Activated T-helper 9 cell treated with anti-CD3 and anti-CD28 coated beads, Interleukin-2, amount 50 U/mL, for 16 hours (primary cell): Measurements from ENCODE around the gene NKAIN2.
"Not testable (repeated sequence)": the region's sequence is repeated elsewhere in the genome, so short reads cannot be mapped to it uniquely, and the experiment has no call there.

Experiments used
- DNase-seq: peaks from one replicate; pipeline ENCODE4 v3.0.0-alpha.2; 2020; ENCODE audit warnings: low read depth

Gene NKAIN2

DNA sequence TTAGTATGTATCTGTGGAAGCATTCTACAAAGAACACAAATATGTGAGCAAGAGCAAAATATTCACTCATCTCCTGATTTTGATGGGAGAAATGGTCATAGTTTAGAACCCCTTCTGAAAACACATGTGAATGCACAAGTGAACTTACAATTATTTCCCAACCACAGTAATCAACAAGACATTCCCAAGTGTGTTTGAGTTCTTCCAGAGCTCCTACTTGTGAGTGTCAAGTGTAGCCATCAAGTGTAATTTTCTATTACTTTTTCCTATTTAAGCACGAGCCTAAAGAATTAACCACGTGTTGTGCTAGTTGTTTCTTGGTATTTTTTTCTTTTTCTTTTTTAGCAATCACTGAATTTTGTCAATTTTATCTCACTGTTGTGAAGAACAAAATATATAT lies 402.3 kb downstream of the NKAIN2 start:
- no peak for DNase-seq

DNA sequence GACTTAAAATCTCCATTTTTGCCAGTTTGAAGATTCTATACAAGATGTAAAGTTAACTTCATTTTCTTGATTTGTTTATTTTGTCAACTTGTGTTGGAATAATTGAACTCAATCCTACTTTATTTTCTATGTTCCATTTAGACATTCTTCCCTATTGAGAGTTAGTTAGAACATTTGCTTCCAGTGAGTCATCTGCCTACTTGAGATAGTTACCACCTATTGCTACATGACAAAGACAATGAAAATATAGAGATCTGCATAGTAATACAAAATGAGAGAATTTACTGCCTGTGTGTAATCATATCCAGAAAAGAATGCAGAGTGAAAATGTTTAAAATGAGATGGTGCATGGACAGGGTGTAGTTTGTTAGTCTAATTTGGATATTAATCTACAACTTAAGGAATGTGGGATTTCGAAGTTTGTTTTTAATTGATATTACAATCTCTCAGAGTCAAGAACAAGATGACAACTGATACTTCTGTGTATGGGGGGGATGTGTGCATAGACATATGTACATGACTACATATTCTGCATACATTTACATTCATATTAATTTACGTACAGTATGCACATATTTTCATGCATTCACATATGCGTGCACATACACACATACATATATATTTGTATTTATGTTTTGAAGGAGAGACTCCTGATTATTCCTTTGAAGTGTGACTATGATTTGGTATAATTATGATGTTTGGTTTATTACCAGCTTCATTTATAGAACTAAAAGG lies 420.1 kb downstream of the NKAIN2 start:
- no peak for DNase-seq

DNA sequence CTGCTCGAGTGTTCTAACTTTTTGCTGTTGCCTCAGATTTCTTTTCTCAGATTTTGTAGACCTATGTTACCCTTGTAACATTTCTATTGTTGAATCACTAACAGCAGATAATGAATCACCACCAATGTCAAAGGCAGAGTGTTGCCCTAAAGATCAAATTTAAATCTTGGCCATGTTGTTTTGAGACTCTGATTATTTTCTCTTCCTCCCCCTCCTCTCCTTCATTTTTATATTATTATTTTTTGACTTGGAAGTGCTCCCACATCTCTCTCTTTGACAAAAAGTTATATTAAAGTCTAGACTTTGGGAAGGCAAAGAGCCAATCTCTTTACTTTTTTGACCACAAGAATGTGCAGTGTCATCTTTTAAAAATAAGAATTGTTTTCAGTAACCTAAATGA lies 422.7 kb downstream of the NKAIN2 start:
- no peak for DNase-seq

DNA sequence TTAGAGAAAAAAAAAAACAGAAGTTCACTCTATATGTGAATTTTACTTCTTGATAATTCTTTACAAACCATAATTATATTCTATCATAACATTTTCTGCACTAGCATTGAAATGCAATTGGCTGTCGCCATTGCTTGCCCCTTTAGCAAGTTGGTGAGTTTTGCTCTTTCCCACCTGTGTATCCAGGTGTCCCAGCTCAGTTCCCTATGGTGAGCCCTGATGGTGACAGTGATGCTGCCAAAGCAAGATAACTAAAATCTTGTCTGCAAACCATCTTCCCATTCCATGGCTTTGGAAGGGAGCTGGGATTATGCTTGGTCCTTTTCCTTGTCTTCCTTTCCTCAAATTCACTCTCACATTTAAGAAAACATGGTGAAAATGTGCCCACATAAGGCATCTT lies 429.6 kb downstream of the NKAIN2 start:
- no peak for DNase-seq

DNA sequence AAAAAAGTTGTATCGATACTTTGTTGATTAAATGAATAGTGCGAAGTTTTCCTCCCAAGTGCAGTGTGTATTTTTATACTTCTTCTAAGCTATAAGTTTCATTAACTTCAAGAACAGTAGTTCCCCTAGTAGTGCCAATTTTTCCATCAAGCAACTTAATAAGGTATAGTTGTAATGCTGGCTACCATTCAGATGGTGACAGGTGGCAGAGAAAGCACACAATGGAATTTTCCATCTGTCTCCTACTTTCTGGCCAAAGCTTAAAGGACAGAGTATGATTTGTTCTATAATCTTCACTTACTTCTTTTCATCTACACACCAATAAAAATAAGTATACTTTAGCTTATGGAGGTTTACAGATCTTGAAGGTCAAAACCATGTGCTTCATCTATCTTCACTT lies 431.1 kb downstream of the NKAIN2 start:
- no peak for DNase-seq

DNA sequence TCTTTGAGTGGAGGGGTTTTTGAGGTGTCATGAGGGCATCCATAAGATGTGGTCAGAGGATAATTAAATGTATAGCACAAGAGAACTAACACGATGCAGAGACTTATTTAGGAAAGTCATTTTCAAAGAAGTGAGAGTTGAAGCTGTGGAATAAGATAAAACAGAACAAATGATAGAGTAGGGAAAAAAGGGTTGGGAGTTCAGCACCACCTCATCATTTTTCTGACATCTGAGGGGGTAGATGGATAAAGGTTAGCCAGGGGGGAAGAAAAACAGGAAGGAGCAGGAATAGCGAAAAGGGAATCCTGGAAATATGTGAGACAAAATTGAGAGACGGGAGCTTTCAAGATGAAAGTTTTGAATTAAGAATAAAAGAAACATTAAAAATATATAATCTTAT lies 434.2 kb downstream of the NKAIN2 start:
- no peak for DNase-seq

DNA sequence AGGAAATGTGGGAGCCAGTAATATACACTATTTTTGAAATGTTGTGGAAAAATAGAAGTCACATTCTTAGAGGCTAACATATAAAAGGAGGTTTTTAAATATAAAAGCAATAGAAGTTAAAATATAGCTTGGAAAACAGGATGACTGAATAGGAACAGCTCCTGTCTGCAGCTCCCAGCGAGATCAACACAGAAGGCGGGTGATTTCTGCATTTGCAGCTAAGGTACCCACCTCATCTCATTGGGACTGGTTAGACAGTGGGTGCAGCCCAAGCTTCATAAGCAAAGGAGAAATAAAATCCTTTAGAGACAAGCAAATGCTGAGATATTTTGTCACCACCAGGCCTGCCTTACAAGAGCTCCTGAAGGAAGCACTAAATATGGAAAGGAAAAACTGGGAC lies 434.7 kb downstream of the NKAIN2 start:
- not testable (repeated sequence) for DNase-seq

DNA sequence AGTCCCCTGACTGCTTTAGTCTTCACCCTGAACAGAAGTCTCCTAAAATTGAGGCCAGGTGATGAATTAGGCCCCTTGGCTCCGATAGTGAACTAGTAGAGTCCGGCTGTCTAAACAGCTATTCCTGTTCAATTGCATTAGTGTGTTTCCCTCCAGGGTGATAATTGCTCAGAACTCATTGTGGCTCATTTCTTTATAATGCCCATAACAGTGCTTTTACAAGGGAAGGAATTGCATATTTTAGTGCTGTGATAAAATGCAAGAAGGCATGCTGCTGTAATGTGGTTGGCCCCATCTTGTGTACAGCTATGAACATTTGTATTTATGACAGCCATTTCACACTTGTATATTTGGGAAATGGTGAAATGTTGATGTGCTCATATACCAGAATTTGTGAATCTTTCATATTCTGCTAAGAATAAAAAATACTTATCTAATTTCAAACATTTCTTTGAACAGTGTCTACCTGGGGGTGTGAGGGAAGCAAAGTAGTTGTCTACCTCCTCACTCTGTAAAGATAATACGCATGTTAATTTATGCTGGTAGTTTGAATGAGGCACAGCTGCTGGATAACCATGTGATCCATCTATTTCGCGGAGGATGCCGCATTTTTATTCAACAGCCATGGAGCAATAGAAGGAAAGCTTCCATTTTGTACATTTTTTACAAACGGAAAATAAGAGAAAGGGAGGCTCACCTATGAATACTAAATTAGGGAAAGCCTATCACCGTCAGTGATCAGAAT lies 451.4 kb downstream of the NKAIN2 start:
- DNase-seq = no peak

DNA sequence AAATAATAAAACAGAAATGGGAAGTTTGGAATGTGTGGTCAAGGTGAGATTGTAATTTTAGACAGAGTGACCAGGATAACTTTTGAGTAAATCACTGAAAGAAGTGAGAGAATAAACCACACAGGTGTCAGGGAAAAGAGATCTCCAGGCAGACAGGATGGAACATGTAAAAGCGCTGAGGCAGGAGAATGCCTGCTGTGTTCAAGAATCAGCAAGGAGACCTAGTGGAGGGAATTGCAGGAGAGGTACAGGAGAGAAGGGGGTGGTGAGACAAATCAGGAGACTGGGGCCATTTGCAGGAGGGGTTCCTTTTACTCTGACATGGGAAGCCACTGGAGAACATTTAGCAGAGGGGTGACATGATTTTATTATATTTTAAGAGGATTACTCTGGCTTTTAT lies 456.7 kb downstream of the NKAIN2 start:
- no peak for DNase-seq

DNA sequence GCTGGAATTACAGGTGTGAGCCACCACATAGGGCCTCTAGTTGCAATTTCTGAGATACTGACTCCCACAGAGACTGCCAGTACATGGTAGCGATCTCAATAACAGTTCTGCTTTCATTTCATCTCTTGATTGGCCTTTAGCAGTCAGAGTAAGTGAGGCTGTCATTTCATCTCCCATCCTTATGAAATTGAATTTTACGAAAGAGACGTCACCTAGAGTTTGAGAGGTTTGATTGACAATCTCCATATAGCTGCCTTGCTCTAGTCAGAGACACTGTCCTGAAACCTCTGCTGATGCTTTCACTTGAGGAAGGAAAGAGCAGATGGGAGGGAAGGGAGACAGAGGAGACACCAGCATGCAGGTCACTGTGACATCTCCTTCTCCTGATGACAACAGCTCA lies 466.1 kb downstream of the NKAIN2 start:
- no peak for DNase-seq

DNA sequence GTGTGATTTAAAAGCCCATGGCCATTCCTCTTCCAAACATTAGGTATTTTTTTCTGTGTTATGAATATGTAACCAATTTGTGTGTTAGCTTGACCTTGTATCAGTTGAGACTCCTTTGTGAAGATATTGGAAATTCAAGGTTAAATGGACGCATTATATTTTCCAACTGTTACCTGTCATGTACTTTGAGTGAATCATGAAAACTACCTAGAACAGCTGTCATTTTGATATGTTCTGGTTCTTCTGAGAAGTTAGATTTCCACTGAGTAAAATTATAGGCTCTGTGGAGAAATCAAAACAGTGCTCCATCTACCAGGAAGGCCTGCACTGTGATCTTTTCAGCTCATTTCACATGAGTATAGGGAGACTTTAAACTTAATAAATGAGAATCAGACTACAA lies 470.0 kb downstream of the NKAIN2 start:
- DNase-seq = no peak

DNA sequence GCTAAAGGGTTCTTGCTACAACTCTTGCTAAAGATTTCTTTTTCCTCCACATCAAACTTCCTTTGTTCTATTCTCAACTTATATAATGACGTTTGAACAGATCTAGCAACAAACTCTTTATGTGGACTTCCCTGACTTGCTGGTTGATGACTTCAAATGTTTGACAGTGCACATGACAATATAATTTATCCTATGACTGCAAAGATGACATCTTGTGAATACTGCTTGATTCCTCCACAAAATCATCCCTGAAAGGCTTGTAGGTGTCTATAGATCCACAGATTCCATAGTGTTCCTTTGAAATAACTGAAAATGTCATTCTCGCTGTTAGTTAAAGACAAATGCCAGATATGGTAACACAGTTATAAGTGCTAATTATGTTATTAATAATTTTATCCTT lies 478.9 kb downstream of the NKAIN2 start:
- DNase-seq = no peak

DNA sequence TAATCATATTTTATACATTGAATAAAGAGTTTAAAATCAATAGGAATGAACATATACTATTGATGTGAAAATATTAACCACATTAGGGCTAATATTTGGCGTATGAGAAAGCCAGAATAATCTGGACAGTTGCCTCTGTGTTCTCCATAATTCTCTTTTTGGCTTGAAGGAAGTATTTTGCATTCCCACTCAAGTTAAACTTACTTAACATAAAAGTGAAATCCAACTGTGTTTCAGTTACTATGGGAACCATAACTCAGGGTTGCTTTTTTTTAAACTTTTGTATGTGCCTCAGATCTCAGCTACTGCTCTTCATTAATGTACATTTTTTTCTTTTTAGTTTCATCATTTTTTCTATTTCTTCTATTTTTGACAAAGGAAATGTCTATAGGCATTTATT lies 479.8 kb downstream of the NKAIN2 start:
- DNase-seq = no peak

DNA sequence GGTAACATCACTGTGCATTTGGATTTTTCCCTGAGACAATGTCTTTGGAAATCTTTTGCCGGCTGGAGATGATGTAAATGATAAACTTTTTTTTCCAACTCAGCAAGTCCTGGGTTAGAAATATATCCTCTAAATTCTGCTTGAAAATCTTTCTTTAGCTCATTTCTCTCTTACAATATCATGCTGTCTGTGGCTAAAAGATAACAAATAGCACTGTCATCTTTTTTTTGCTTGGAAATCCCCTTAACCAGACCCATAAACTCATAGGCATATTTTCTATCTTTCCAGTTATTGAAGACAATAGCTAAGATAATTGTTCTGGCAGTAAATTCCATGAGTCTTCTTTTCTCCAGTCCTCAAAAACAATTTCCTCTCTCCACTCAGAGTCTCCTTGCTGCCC lies 481.5 kb downstream of the NKAIN2 start:
- DNase-seq = no peak

DNA sequence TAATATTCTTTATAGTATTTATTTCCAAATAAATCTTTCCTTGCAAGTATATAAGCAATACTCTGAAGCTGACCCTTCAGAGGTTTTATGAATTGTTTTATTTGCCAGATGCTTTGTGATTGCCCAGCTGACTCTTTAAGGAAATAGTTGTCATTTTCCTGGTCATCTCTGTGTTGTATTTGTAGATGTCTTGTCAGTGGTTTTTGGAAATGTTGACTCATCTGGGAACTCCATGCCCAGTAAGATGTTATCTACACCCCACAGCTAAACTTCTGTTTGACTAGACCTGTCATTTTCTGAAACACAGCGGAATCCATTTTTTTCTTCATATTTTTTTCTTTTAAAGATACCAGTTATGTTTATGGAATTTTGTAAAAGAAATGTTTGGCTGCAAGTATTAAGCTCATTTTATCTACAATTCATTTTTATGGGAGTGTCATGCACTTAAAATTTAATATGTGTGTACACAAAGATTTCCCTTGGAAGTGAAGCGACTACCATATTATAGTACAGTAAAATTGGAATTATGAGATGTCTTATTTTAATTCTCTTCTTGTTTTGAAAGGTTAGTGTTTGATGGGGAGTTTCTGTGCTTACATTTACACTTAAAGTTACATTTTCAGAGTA lies 491.0 kb downstream of the NKAIN2 start:
- no peak for DNase-seq

DNA sequence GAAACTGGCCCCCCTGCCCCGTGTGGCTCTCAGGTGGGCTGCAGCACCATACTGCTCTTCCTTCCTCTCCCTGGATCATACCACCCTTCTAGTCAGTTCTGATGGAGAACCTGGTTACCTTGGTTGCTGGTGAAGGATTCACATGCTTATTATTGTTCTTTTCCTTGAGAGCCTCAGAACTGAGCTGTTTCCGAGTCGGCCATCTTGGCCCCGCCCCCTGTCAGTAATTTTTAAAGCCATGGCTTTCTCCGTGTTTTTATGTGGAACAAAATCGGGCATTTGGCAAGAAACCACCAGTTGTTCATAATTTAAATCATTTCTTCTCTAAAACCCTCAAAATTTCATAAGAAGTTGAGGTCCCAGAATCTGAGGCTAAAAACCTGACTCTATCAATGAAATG lies 493.8 kb downstream of the NKAIN2 start:
- DNase-seq = no peak

DNA sequence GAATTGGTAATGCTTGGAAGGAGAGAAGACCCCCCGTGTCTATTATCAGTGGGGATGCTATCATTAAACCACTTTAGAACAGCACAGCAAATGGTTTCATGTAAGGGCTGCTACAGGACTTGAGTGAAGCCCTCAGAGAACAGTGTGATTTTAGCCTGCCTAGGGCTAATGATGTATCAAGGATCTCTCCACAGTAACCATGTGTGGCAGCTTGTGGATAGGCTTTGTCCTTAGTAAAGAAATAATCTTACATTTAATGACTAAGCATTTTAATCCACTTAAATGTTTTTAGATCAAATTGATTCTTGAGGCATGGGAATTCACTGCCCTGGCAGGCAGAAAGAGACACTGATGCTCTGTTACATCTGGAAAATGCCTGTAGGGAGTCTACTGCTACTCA lies 495.1 kb downstream of the NKAIN2 start:
- DNase-seq = no peak

DNA sequence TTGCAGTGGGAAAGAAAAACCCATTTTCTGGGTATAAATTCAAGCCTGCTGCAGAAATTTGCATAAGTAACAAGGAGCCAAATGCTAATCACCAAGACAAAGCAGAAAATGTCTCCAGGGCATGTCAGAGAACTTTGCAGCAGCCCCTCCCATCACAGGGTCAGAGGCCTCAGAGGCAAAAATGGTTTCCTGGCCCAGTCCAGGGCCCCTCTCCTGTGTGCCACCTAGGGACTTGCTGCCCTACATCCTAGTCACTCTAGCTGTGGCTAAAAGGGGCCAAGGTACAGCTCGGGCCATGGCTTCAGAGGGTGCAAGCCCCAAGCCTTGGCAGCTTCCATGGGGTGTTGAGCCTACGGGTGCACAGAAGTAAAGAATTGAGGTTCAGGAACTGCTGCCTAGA lies 497.2 kb downstream of the NKAIN2 start:
- DNase-seq = not testable (repeated sequence)

DNA sequence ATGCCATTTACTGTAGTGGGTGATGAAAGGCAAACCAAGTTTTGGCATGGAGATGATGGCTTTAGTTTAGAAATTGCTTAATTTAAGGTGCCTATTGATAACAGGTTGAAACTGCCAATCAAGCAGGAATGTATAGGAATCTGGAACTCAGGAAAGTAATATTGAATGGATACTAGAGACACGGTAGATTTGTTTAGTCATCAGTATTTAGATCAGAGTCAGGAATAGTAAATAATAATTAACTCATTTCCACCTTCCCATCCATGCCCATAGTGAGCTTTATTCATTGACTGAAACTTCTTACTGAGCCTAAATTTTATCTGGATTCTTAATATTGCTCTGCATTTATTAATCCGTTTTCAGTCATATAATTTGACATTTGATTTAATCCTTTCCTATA lies 500.3 kb downstream of the NKAIN2 start:
- no peak for DNase-seq

DNA sequence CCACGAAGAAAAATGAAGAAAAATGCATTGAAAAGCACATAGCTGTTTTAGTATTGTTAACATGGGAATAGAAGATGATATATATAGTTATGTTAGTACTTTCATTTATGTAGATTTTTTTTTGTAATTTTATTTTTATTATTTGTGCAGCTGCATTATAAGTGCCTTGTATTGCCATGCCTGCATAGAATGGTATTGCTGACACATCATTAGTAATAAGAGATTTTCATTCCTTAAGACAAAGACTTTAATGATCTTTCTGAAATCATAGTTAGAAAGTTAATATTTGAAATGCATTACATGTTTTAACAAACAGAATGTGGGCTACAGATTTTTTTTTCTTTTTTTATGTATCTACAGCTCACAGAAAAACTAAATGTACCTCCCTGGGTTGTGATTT lies 506.5 kb downstream of the NKAIN2 start:
- DNase-seq = no peak

DNA sequence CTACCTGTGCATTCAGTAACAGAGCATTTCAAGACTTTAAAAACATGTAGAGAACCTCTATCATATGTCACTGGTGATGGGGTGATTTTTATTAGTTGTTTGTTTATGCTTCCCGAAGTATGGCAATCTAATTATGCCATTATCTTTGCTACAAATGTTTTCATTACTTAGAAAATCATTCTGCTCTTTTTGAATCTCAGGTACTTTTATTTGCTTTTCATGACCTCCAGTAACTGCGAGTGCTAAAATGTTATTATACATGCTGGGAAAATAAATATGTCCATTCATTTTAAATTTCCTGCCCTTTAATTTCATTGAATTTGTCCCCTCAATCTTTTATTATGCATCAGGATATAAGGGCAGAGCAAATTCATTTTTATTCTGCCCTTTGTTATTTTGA lies 515.7 kb downstream of the NKAIN2 start:
- no peak for DNase-seq

DNA sequence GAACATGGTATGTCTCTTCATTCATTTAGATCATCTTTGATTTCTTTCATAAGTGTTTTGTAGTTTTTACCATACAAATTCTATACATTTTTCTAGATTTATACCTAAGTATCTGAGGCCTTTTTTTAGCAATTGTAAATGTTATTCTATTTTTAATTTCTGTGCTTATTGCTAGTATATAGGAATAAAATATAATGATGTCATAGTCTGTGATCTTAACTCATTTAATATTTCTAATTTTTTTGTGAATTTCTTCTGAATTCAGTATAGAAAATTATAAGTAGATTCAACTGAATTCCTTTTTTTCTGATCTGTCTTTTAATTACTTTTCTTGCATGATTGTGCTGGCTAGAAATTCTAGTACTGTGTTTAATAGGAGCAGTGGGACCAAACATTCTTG lies 520.6 kb downstream of the NKAIN2 start:
- DNase-seq = no peak

DNA sequence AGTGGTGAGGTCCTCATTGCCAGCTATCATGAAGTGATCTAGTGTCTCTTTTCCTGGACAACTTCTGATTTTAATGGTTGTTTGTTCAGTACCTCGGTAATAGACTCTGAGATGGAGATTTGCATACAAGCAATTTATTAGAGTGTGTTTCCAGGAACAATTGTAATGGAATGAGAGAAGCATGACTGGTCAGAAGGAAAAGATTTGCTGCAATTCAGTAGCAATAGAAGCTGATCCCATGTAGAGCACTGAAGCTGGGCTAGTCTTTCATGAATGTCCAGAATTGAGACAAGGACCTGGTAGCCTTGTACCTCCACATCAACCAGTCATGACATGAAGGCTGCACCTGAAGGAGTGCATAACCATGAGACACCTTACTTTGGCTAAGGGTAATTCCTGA lies 526.5 kb downstream of the NKAIN2 start:
- DNase-seq = no peak

DNA sequence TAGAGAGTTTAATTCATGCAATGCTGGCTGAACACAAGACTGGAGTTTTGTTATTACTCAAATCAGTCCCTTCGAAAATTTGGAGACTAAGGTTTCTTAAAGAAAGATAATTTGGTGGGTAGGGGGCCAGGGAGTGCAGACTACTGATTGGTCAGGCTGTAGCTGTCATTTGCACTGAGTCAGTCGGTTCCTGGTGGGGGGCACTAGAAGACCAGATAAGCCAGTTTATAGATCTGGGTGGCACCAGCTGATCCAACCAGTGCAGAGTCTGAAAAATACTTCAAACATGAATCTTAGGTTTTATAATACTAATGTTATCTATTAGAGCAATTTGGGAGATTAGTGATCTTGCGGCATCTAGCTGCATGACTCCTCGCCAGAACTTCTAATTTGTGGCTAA lies 530.7 kb downstream of the NKAIN2 start:
- DNase-seq = no peak
